IMR-90 (cell line): ENCODE measurements around the gene SCGB1A1. TPM values are rescaled to one million over a fixed set of nuclear protein-coding genes. Genes with fewer than 3 reads are reported as not detected.

Experiments used
- ATAC-seq: fragments of 200-7000 bp; cut with Tn5 transposase; 2 replicates; pipeline ENCODE4 v1.9.1; 2020; ENCODE audit warnings: low read depth, mild to moderate bottlenecking, moderate library complexity
- BruUV-seq: library from RNA; stranded (reverse); fragments of 400-500 nt; replicated peaks from 2 replicates; lab custom pipeline; 2021; lab: Mats Ljungman, UMichigan
- CTCF ChIA-PET: fragments of 300-600 bp; formaldehyde crosslinking; extraction: SDS; loops from one replicate; lab custom pipeline; 2021; ENCODE audit warnings: antibody characterized with exemption; lab: Yijun Ruan, JAX
- POLR2A ChIA-PET: fragments of 300-600 bp; sonication (Branson Sonifier 250); formaldehyde crosslinking; loops from one replicate; lab custom pipeline; 2022; ENCODE audit warnings: antibody characterized with exemption; ENCODE audit not compliant: unreplicated experiment; lab: Charles Lee
- DNase-seq: peaks from one replicate; pipeline ENCODE4 v3.0.0; 2013
- H2AFZ ChIP-seq: replicated peaks from 2 replicates; pipeline ENCODE3; 2013; ENCODE audit warnings: low read length, mild to moderate bottlenecking; ENCODE audit not compliant: poor library complexity
- H2AK5ac ChIP-seq: 2 replicates; pipeline ENCODE4 v1.6.1; 2013; ENCODE audit warnings: low read depth, low read length, inconsistent platforms
- H2AK9ac ChIP-seq: replicated peaks from 2 replicates; pipeline ENCODE3; 2013; ENCODE audit warnings: mild to moderate bottlenecking, low read depth, low read length, moderate library complexity; ENCODE audit not compliant: poor library complexity
- H2BK120ac ChIP-seq: 2 replicates; pipeline ENCODE4 v1.6.1; 2013; ENCODE audit warnings: low read depth, low read length, inconsistent platforms
- H2BK15ac ChIP-seq: 3 replicates; pipeline ENCODE4 v1.6.1; 2013; ENCODE audit warnings: low read depth, low read length, inconsistent platforms
- H2BK20ac ChIP-seq: 2 replicates; pipeline ENCODE4 v1.6.1; 2013; ENCODE audit warnings: low read depth, mild to moderate bottlenecking, inconsistent platforms, low read length, moderate library complexity
- H2BK5ac ChIP-seq: 2 replicates; pipeline ENCODE4 v1.6.1; 2013; ENCODE audit warnings: mild to moderate bottlenecking, low read depth, low read length, inconsistent platforms; ENCODE audit not compliant: poor library complexity, severe bottlenecking
- H3K14ac ChIP-seq: replicated peaks from 2 replicates; pipeline ENCODE4 v1.6.1; 2013; ENCODE audit warnings: low read depth, low read length, inconsistent platforms
- H3K18ac ChIP-seq: 2 replicates; pipeline ENCODE4 v1.6.1; 2013; ENCODE audit warnings: low read depth, low read length, control low read depth
- H3K23ac ChIP-seq: 2 replicates; pipeline ENCODE4 v1.6.1; 2013; ENCODE audit warnings: low read depth, low read length, inconsistent platforms
- H3K27ac ChIP-seq: 2 replicates; pipeline ENCODE4 v1.5.1; 2013; ENCODE audit warnings: mild to moderate bottlenecking, control low read depth, low read length; ENCODE audit not compliant: insufficient read depth
- H3K27me3 ChIP-seq: 2 replicates; pipeline ENCODE4 v1.6.1; 2013; ENCODE audit warnings: low read length; ENCODE audit not compliant: control insufficient read depth, insufficient read depth
- H3K36me3 ChIP-seq: 2 replicates; pipeline ENCODE4 v1.6.1; 2013; ENCODE audit warnings: low read length, mixed read lengths; ENCODE audit not compliant: control insufficient read depth, insufficient read depth
- H3K4ac ChIP-seq: 2 replicates; pipeline ENCODE4 v1.6.1; 2013; ENCODE audit warnings: low read depth, low read length, inconsistent platforms
- H3K4me1 ChIP-seq: 2 replicates; pipeline ENCODE4 v1.6.1; 2013; ENCODE audit warnings: low read length, mixed read lengths; ENCODE audit not compliant: control insufficient read depth, insufficient read depth
- H3K4me2 ChIP-seq: 2 replicates; pipeline ENCODE4 v1.6.1; 2013; ENCODE audit warnings: low read depth, mild to moderate bottlenecking, control low read depth, low read length, moderate library complexity
- H3K4me3 ChIP-seq: 2 replicates; pipeline ENCODE4 v1.5.1; 2013; ENCODE audit warnings: low read depth, mild to moderate bottlenecking, control low read depth, low read length, moderate library complexity; ENCODE audit not compliant: insufficient read depth
- H3K56ac ChIP-seq: 2 replicates; pipeline ENCODE4 v1.6.1; 2013; ENCODE audit warnings: low read length, inconsistent platforms; ENCODE audit not compliant: insufficient read depth; ENCODE audit errors: extremely low read depth
- H3K79me1 ChIP-seq, 2 experiments: 2 replicates each; pipeline ENCODE4 v1.6.1; 2013; ENCODE audit warnings: low read length in 2 of 2, inconsistent platforms in 1 of 2, low read depth in 1 of 2
- H3K9ac ChIP-seq: 2 replicates; pipeline ENCODE4 v1.6.1; 2013; ENCODE audit warnings: low read depth, low read length, control low read depth
- H3K9me1 ChIP-seq: 2 replicates; pipeline ENCODE4 v1.6.1; 2013; ENCODE audit warnings: low read length, inconsistent platforms; ENCODE audit not compliant: insufficient read depth
- H3K9me3 ChIP-seq: 2 replicates; pipeline ENCODE4 v1.6.1; 2013; ENCODE audit warnings: low read length; ENCODE audit not compliant: control insufficient read depth, insufficient read depth
- H4K20me1 ChIP-seq: 2 replicates; pipeline ENCODE4 v1.6.1; 2013; ENCODE audit warnings: low read length, inconsistent platforms; ENCODE audit not compliant: insufficient read depth
- H4K5ac ChIP-seq: 2 replicates; pipeline ENCODE4 v1.6.1; 2013; ENCODE audit warnings: mild to moderate bottlenecking, low read depth, low read length, control low read depth
- H4K8ac ChIP-seq, 2 experiments: 2 replicates each; pipeline ENCODE4 v1.6.1; 2013; ENCODE audit warnings: low read depth in 2 of 2, low read length in 2 of 2, control low read depth in 1 of 2, inconsistent platforms in 1 of 2
- H4K91ac ChIP-seq: 2 replicates; pipeline ENCODE4 v1.6.1; 2013; ENCODE audit warnings: low read depth, low read length, inconsistent platforms; ENCODE audit not compliant: insufficient read depth
- CEBPB ChIP-seq: IDR thresholded peaks from 2 replicates; pipeline ENCODE4 v1.6.1; 2012; ENCODE audit warnings: low read depth, low read length, improper control_type of control experiment
- CHD1 ChIP-seq: IDR thresholded peaks from 2 replicates; pipeline ENCODE4 v1.6.1; 2012; ENCODE audit warnings: low read depth, low read length, improper control_type of control experiment
- MXI1 ChIP-seq: IDR thresholded peaks from 2 replicates; pipeline ENCODE4 v1.6.1; 2012; ENCODE audit warnings: low read depth, mild to moderate bottlenecking, low read length, moderate library complexity, borderline replicate concordance
- NFE2L2 ChIP-seq: fragments of 150-350 bp; IDR thresholded peaks from 2 replicates; pipeline ENCODE4 v1.6.1; 2016; ENCODE audit warnings: low read depth, mild to moderate bottlenecking, low read length
- RAD21 ChIP-seq: IDR thresholded peaks from 2 replicates; pipeline ENCODE4 v1.6.1; 2012; ENCODE audit warnings: low read length, improper control_type of control experiment
- RCOR1 ChIP-seq: IDR thresholded peaks from 2 replicates; pipeline ENCODE4 v1.6.1; 2012; ENCODE audit warnings: mild to moderate bottlenecking, low read length, improper control_type of control experiment; ENCODE audit not compliant: insufficient replicate concordance
- RFX5 ChIP-seq: IDR thresholded peaks from 2 replicates; pipeline ENCODE4 v1.8.0; 2012; ENCODE audit warnings: low read depth, mild to moderate bottlenecking, low read length, moderate library complexity
- WGBS, 2 experiments: methylation state at CpG; one replicate each; pipeline versions ENCODE4 v1.1.5 to v1.1.7; 2013; ENCODE audit warnings: missing lambda C conversion rate in 2 of 2; ENCODE audit not compliant: insufficient read length in 1 of 2; ENCODE audit errors: extremely low coverage in 2 of 2; 5-methylcytosine and 5-hydroxymethylcytosine counted together
- dilution Hi-C: fragments of 300-500 bp; cut with HindIII; formaldehyde crosslinking; loops from one replicate; pipeline ENCODE4 v1.14.3; 2018; ENCODE audit warnings: low sequenced_read_pairs; ENCODE audit not compliant: unreplicated experiment
- in situ Hi-C: fragments of 300-500 bp; cut with MboI; formaldehyde crosslinking; loops from 3 replicates; pipeline ENCODE4 v1.14.3; 2019; ENCODE audit warnings: low sequenced_read_pairs, inconsistent platforms, mixed read lengths
- intact Hi-C: fragments of 100-400 bp; cut with micrococcal nuclease; formaldehyde crosslinking; loops from 2 replicates; pipeline ENCODE4 v1.10.0; 2022
- polyA plus RNA-seq, 3 experiments: library from polyadenylated mRNA; depleted of rRNA; stranded (reverse); fragments of >200 nt; gene quantifications; 2 replicates each; pipeline ENCODE4 v1.2.3, GENCODE V29; 2012; ENCODE audit warnings: low replicate concordance in 1 of 3
- total RNA-seq: library from RNA; depleted of rRNA; stranded (reverse); fragments of >200 nt; gene quantifications from 2 replicates; pipeline ENCODE4 v1.2.3, GENCODE V29; 2012
- TF ChIP-seq, protein P1 (sequence below): conservative IDR thresholded peaks from 2 replicates; pipeline ENCODE4 v1.5.1; 2012; ENCODE audit warnings: mild to moderate bottlenecking, low read depth, low read length, improper control_type of control experiment
- TF ChIP-seq, protein P2 (sequence below): fragments of 150-350 bp; IDR thresholded peaks from 2 replicates; pipeline ENCODE4 v1.6.1; 2016; ENCODE audit warnings: low read depth, mild to moderate bottlenecking, low read length, moderate library complexity, borderline replicate concordance

SCGB1A1 gene
- total and polyA plus RNA-seq, 2 of the 4 experiments (the other 2 are of a cell fraction) = not detected

DNA sequence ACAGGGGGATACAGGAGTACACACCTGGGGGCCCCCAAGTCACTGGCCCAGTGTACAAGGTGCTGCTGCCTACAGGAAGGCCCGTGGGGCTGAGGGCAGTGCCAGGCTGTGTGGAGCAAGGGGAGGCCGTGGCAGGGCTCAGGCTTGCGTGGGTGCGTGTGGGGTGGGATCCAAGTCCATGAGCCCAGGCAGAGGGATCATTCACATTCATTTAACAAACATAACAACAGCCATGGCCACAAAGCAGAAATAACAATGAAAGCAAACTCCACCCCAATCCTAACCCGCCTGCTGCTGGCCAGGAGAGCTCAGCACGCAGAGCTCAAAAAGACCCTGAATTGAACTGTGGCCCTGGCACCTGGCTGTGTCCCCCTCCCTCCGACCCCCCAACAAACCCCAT is 17.0 kb upstream of the SCGB1A1 start:
- no peak overlapping the region for H2BK15ac ChIP-seq
- in situ Hi-C loops (no loop called here), intact Hi-C loops (no loop called here), dilution Hi-C loops (no loop called here)
- no TSS peak for BruUV-seq
- H3K23ac ChIP-seq = no peak overlapping the region
- H4K20me1 ChIP-seq = no peaks in the 10 kb centered on the region
- no peak overlapping the region for H2BK120ac ChIP-seq
- no peak overlapping the region for H4K8ac ChIP-seq
- H2AK9ac ChIP-seq = no peak overlapping the region
- TF ChIP-seq CEBPB = no peak
- TF ChIP-seq RCOR1 = no peak
- TF ChIP-seq, protein P1, sequence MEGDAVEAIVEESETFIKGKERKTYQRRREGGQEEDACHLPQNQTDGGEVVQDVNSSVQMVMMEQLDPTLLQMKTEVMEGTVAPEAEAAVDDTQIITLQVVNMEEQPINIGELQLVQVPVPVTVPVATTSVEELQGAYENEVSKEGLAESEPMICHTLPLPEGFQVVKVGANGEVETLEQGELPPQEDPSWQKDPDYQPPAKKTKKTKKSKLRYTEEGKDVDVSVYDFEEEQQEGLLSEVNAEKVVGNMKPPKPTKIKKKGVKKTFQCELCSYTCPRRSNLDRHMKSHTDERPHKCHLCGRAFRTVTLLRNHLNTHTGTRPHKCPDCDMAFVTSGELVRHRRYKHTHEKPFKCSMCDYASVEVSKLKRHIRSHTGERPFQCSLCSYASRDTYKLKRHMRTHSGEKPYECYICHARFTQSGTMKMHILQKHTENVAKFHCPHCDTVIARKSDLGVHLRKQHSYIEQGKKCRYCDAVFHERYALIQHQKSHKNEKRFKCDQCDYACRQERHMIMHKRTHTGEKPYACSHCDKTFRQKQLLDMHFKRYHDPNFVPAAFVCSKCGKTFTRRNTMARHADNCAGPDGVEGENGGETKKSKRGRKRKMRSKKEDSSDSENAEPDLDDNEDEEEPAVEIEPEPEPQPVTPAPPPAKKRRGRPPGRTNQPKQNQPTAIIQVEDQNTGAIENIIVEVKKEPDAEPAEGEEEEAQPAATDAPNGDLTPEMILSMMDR = no peak
- no peak for TF ChIP-seq NFE2L2
- TF ChIP-seq RFX5 = no peak
- no peak for TF ChIP-seq RAD21
- no peak for TF ChIP-seq MXI1
- TF ChIP-seq, protein P2, sequence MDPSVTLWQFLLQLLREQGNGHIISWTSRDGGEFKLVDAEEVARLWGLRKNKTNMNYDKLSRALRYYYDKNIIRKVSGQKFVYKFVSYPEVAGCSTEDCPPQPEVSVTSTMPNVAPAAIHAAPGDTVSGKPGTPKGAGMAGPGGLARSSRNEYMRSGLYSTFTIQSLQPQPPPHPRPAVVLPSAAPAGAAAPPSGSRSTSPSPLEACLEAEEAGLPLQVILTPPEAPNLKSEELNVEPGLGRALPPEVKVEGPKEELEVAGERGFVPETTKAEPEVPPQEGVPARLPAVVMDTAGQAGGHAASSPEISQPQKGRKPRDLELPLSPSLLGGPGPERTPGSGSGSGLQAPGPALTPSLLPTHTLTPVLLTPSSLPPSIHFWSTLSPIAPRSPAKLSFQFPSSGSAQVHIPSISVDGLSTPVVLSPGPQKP = no peak
- no peak for TF ChIP-seq CHD1
- H3K27ac ChIP-seq = no peak overlapping the region
- H3K4me1 ChIP-seq = peaks cover 17% of the 10 kb centered on the region
- no peak for ATAC-seq
- H2AK5ac ChIP-seq = peak overlapping the region; percentile 49; the same call in 1 of the 2 replicates
- no peak overlapping the region for H4K91ac ChIP-seq
- H2AFZ ChIP-seq = no peak overlapping the region
- WGBS, 2 experiments = no CpG with 5 or more reads among the region's 7 CpGs
- no peak overlapping the region for H3K9ac ChIP-seq
- H3K4ac ChIP-seq = no peak overlapping the region
- H3K4me2 ChIP-seq = no peak overlapping the region
- no peak overlapping the region for H3K4me3 ChIP-seq
- H3K27me3 ChIP-seq = no peaks in the 10 kb centered on the region
- H2BK20ac ChIP-seq = no peak overlapping the region
- no peak overlapping the region for H3K18ac ChIP-seq
- ChIA-PET POLR2A (no interaction called here), CTCF (interaction anchor here (0.6 to 1.4 kb wide), 2 partner anchors 14 to 141 kb away, joined by 3 to 6 read pairs; no protein-coding TSS in a partner anchor)
- no peaks in the 10 kb centered on the region for H3K9me3 ChIP-seq
- H2BK5ac ChIP-seq = no peak overlapping the region
- H3K79me1 ChIP-seq = no peaks in the 10 kb centered on the region
- no peak overlapping the region for H3K14ac ChIP-seq
- H3K56ac ChIP-seq = no peak overlapping the region
- H4K5ac ChIP-seq = no peak overlapping the region
- DNase-seq = no peak
- H3K36me3 ChIP-seq = no peaks in the 10 kb centered on the region
- H3K9me1 ChIP-seq = no peaks in the 10 kb centered on the region
